ENCODE results near the gene PLPP7.

PLPP7 gene

DNA sequence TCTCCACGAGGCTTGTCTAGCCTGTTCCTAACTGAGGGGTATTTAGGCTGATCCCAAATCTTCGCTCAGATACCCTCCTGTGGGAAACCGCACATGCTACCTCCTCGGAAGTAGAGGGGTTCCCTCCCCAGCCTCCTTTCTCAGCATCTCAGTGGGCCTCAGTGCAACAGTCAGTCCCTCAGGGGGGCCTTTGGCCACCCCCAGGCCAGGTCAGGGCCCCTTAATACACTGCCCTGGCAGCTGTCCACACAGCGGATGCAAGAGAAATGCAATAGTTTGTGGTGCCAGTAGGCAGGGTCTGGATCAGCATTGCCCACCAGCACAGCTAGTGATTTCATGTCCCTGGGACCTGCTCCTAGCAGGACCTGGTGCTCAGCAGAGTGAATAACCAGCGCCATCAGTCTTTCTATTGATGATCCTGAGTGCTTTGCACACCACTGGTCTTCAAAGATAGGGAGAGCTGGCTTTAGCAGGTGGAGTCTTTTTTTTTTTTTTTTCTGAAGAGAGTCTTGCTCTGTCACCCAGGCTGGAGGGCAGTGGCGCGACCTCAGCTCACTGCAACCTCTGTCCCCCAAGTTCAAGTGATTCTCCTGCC lies 7.5 kb downstream of the PLPP7 start:
- H3K27ac ChIP-seq = no peak overlapping the region
- TF ChIP-seq, protein P1, sequence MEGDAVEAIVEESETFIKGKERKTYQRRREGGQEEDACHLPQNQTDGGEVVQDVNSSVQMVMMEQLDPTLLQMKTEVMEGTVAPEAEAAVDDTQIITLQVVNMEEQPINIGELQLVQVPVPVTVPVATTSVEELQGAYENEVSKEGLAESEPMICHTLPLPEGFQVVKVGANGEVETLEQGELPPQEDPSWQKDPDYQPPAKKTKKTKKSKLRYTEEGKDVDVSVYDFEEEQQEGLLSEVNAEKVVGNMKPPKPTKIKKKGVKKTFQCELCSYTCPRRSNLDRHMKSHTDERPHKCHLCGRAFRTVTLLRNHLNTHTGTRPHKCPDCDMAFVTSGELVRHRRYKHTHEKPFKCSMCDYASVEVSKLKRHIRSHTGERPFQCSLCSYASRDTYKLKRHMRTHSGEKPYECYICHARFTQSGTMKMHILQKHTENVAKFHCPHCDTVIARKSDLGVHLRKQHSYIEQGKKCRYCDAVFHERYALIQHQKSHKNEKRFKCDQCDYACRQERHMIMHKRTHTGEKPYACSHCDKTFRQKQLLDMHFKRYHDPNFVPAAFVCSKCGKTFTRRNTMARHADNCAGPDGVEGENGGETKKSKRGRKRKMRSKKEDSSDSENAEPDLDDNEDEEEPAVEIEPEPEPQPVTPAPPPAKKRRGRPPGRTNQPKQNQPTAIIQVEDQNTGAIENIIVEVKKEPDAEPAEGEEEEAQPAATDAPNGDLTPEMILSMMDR (conservative IDR thresholded peaks at IDR 0.05) = no peak
- TF ChIP-seq ZFX (IDR thresholded peaks at IDR 0.05) = no peak

DNA sequence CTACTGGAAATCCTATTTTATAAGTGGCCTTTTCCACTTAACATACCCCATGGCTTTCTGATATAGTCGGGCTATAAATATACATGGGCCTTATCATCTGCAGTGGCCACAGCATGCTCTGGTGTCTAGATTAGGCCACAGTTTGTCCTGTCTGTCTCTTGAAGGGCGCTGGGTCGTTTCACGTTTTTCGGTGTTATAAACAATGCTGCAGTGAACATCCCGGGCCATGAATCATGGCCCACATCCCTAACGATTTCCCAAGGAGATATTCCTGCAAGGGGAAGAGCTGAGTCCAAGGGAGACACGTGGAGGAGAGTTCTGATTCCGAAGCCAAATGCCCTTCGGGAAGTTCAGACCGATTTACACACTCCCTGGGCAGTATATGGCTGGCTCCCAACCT lies 8.4 kb downstream of the PLPP7 start:
- TF ChIP-seq ZFX (IDR thresholded peaks at IDR 0.05) = no peak
- TF ChIP-seq, protein P1 (conservative IDR thresholded peaks at IDR 0.05) = no peak
- no peak overlapping the region for H3K27ac ChIP-seq

DNA sequence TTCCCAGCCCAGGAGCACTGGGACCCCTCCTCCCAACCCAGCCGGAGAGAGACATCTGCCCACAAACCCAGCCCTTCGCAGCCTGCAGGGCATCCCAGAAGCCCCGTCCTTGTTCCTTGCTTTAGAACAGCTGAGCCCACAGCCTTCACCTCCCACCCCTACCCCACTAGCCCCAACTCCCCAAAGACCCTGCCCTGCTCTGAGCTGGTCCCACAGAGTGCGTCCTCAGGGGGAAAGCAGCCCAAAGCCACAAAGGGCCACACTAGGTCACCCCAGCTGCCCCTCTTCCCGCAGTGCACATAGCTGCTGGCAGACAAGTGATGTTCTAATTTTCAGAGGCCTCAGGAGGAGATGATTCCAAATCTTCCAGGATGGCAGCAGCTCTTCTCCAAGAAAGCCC lies 8.8 kb downstream of the PLPP7 start:
- TF ChIP-seq ZFX (IDR thresholded peaks at IDR 0.05) = no peak
- TF ChIP-seq, protein P1 (conservative IDR thresholded peaks at IDR 0.05) = no peak
- H3K27ac ChIP-seq = no peak overlapping the region

DNA sequence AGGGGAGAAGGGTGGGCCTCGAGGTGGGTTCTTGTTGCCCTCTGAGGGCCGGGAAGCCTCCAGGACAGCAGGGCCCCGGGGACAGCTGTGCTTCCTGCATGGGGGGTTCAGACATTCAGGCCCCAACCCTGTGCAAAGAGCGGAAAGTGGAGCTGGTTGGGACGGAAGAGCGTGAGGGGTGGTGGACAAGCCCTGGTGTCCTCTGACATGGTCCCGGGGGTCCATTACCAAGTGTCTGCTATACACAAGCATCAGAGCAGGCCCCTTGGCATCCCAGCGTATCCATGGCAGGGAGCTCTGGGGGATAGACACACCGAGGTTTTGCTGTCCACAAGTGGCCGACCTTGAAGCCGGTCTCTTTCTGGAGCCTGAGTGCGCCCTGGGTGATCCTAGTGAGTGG lies 9.3 kb downstream of the PLPP7 start:
- TF ChIP-seq, protein P1 (conservative IDR thresholded peaks at IDR 0.05) = no peak
- TF ChIP-seq ZFX (IDR thresholded peaks at IDR 0.05) = no peak
- H3K27ac ChIP-seq = no peak overlapping the region

DNA sequence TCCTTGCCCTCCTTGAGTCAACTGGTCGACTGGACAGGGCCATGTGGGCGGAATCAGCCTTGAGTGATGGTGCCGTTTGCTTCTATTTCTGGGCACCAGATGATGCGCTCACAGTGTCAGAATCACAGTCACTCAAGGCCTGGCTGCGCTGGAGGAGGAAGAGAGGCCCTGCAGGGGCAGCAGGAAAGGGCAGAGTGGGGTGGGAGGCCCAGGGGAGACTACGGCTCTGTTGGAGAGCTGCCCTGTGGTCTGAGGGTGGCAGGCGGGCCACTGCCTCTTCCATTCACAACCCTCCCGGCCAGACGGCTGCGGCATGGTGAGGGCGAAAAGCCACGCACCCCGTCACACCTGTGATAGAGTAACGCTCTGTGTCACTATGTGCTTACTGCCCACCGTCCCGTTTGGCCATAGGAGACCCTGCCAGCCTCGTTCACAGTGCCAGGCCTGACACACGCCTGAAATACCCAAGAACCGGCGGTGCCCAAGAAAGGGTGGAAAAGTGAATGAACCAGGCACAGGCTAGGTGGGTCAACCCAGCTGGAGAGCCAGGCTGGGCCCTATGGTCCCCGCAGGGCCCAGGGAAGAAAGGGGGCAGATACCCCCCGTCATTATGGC lies 9.9 kb downstream of the PLPP7 start:
- no peak overlapping the region for H3K27ac ChIP-seq
- TF ChIP-seq, protein P1 (conservative IDR thresholded peaks at IDR 0.05) = no peak
- no peak for TF ChIP-seq ZFX (IDR thresholded peaks at IDR 0.05)

DNA sequence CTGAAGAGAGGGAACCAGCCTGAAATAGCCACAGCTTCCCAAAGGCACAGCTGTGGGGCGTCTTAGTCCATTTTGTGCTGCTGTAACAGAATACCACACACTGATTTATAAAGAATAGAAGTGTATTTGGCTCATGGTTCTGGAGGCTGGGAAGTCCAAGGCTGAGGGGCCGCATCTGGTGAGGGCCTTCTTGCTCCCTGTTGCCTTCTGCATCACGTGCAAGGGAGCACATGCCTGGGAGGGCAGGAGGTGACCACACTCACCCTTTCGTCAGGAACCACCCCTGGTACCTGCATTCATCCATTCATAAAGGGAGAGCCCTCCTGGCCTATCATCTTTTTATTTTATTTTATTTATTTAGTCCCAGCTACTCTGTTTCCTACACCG lies 10.4 kb downstream of the PLPP7 start:
- TF ChIP-seq ZFX (IDR thresholded peaks at IDR 0.05) = no peak
- TF ChIP-seq, protein P1 (conservative IDR thresholded peaks at IDR 0.05) = no peak

DNA sequence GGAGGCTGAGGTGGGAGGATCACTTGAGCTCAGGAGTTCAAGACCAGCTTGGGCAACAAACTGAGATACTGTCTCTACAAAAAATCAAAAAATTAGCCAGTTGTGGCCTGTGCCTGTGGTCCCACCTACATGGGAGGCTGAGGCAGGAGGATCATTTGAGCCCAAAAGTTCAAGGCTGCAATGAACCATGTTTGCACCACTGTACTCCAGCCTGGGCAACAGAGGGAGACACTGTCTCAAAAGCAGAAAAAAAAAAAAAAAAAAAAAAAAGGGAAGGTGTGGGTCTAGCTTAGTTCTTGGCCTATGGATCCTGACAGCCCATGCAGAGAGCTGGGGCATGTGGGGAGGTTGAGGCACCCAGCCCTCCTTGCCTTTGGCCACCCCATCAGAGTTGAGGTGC lies 10.9 kb downstream of the PLPP7 start:
- no peak for TF ChIP-seq ZFX (IDR thresholded peaks at IDR 0.05)
- TF ChIP-seq, protein P1 (conservative IDR thresholded peaks at IDR 0.05) = no peak
- H3K27ac ChIP-seq = no peak overlapping the region

More for the DNA sequence above, 10.4 kb downstream of the PLPP7 start:
- H3K27ac ChIP-seq = no peak overlapping the region

Data from C4-2B (cell line).